ENCODE measurements around the gene KLK15. TPM values are rescaled to one million over a fixed set of nuclear protein-coding genes. Genes with fewer than 3 reads are reported as not detected.

Gene KLK15
- total RNA-seq, 1 donor from 2014 or later, result not detected

- TF ChIP-seq CTCF (conservative IDR thresholded peaks at IDR 0.05), result no peak
- peaks cover 30% of the 10 kb centered on the region for H3K27me3 Mint-ChIP-seq (ENCODE audit: low read depth)
- H3K4me3 Mint-ChIP-seq, result peak overlapping the region; percentile 98
- H3K9me3 Mint-ChIP-seq, result no peaks in the 10 kb centered on the region
- H3K4me1 Mint-ChIP-seq, result peaks cover 50% of the 10 kb centered on the region
- DNase-seq (ENCODE audit: low read depth, low spot score), result no peak
- H3K36me3 Mint-ChIP-seq (ENCODE audit: low read depth), result peaks cover 32% of the 10 kb centered on the region
- H3K27ac Mint-ChIP-seq (ENCODE audit: unreplicated experiment), result peak overlapping the region; percentile 100
Measured at GRCh38 chr19:50803633-50804419, 29.5 kb downstream of the KLK15 start.

GRCh38 chr19:50801107-50801506 lies 32.3 kb downstream of the KLK15 start:
- Mint-ChIP-seq H3K27me3 (ENCODE audit: low read depth) (peaks cover 10% of the 10 kb centered on the region), H3K4me1 (peaks cover 45% of the 10 kb centered on the region), H3K36me3 (ENCODE audit: low read depth) (peaks cover 32% of the 10 kb centered on the region), H3K9me3 (no peaks in the 10 kb centered on the region), H3K27ac (ENCODE audit: unreplicated experiment) (no peak overlapping the region), H3K4me3 (peak overlapping the region; percentile 84)
- TF ChIP-seq CTCF (conservative IDR thresholded peaks at IDR 0.05), result no peak
- no peak for DNase-seq (ENCODE audit: low read depth, low spot score)

- DNase-seq (ENCODE audit: low read depth, low spot score), result no peak
- Mint-ChIP-seq H3K36me3 (ENCODE audit: low read depth) (peaks cover 28% of the 10 kb centered on the region), H3K27me3 (ENCODE audit: low read depth) (peaks cover 6% of the 10 kb centered on the region), H3K27ac (ENCODE audit: unreplicated experiment) (no peak overlapping the region), H3K4me1 (peaks cover 36% of the 10 kb centered on the region), H3K4me3 (peak overlapping the region; percentile 49), H3K9me3 (no peaks in the 10 kb centered on the region)
- no peak for TF ChIP-seq CTCF (conservative IDR thresholded peaks at IDR 0.05)
Measured at GRCh38 chr19:50799547-50799851, 33.9 kb downstream of the KLK15 start.

GRCh38 chr19:50798659-50799546 lies 34.5 kb downstream of the KLK15 start:
- H3K4me1 Mint-ChIP-seq, result peaks cover 36% of the 10 kb centered on the region
- no peak overlapping the region for H3K4me3 Mint-ChIP-seq
- peaks cover 24% of the 10 kb centered on the region for H3K36me3 Mint-ChIP-seq (ENCODE audit: low read depth)
- TF ChIP-seq CTCF (conservative IDR thresholded peaks at IDR 0.05), result no peak
- no peak overlapping the region for H3K27ac Mint-ChIP-seq (ENCODE audit: unreplicated experiment)
- H3K9me3 Mint-ChIP-seq, result no peaks in the 10 kb centered on the region
- DNase-seq (ENCODE audit: low read depth, low spot score), result no peak
- peaks cover 8% of the 10 kb centered on the region for H3K27me3 Mint-ChIP-seq (ENCODE audit: low read depth)

GRCh38 chr19:50797781-50798658 lies 35.4 kb downstream of the KLK15 start:
- no peak for TF ChIP-seq CTCF (conservative IDR thresholded peaks at IDR 0.05)
- Mint-ChIP-seq H3K36me3 (ENCODE audit: low read depth) (peaks cover 17% of the 10 kb centered on the region), H3K4me1 (peaks cover 27% of the 10 kb centered on the region), H3K4me3 (peak overlapping the region; percentile 34), H3K27me3 (ENCODE audit: low read depth) (peaks cover 17% of the 10 kb centered on the region), H3K27ac (ENCODE audit: unreplicated experiment) (no peak overlapping the region), H3K9me3 (no peaks in the 10 kb centered on the region)
- no peak for DNase-seq (ENCODE audit: low read depth, low spot score)

All from neural crest cell (in vitro differentiated cells).